Measurements from ENCODE around the gene MSRB1. TPM values are rescaled to one million over a fixed set of nuclear protein-coding genes. Genes with fewer than 3 reads are reported as not detected.

The MSRB1 gene, protein sequence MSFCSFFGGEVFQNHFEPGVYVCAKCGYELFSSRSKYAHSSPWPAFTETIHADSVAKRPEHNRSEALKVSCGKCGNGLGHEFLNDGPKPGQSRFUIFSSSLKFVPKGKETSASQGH
- 8.3 and 11.9 TPM in 2 replicates for total RNA-seq

DNA sequence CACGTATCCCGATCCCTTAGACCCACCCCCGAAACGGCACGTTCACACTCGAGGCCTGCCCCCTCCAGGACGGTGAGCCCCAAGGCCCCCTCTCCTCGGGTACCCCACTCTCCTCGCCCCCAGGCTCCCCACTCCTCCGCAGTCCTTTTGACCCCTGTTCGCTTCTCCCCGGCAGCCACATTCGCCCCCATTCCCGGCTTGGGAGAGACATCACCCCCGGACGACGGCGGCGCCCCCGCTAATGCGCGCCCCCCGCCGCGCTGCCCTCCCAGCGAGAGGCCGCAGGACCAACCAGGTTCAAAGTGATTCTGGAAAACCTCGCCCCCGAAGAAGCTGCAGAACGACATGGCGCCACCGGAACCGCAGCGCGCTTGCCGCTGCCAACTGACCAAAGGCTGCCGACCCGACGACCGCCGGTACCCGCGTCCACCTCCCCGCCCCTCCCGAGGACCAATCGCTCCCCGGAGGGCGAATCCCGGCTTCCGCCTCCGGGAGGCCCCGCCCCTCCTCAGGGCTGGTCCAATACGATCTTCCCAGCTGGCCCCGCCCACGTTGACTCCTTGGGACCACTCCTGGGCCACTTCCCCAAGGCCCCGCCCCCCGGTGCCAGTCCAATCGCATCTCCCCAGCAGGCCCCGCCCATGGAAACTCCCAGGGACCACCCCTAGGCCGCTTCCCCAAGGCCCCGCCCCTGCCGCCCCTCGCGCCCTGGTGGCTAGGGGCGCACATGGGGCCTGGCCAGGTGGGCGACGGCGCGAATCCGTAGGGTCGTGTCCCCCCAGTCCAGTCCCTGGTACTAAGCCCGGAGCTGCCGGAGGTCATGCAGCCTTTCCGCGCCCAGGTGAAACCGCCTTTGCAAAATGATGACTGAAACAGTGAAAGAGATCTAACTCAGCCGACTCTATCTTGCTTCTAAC, at the start of gene MSRB1:
TSS of gene MSRB1 (minus strand) at position 390 of the 917 bp plus-strand sequence. CDS start at position 347, 43 bp downstream.
- peak; percentile 97 to 99 for DNase-seq (ENCODE audit: low read depth in 2 of 2)

DNA sequence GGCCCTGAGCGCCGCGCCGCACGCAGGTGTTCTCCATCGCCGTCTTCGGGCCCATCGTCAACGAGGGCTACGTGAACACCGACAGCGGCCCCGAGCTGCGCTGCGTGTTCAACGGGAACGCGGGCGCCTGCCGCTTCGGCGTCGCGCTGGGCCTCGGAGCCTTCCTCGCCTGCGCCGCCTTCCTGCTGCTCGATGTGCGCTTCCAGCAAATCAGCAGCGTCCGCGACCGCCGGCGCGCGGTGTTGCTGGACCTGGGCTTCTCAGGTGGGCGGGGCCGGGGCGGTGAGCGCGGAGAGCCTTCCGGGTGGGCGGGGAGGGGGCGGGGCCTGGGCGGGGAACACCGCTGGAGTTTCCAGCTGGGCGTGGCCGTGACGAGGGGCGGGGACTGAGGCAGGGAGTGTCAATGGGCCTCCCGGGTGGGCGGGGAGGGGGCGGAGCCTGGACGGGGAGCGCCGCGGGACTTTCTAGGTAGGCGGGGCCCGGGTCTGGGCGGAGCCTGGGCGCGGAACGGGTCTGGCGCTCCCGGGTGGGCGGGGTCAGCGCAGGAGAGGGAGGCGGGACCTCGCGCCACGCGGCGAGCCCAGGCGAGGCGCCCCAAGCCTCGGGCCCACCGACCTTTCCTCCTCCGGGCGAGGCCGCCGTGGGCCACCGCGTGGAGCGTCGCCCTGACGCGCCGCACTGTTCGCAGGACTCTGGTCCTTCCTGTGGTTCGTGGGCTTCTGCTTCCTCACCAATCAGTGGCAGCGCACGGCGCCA, 49.1 kb upstream of the MSRB1 start:
- peak; percentile 91 to 96 for DNase-seq (ENCODE audit: low read depth in 2 of 2)

DNA sequence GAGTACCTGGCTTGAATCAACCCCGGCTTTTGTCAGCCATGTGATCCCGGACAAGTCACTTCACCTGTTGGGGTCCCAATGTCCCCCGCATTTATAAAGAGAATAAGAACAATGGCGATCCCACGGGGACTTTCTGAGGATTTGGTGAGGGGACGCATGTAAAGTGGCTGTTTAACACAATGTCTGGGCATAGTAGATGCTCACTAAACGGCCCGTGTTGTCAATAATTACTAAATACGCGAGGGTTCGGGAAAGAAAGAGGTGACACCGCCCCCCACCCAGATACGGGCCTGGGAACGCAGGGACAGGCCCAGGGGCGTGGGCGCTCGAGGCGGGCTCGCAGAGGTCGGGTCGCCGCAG, 48.6 kb upstream of the MSRB1 start:
- no peak for DNase-seq (ENCODE audit: low read depth in 2 of 2)

DNA sequence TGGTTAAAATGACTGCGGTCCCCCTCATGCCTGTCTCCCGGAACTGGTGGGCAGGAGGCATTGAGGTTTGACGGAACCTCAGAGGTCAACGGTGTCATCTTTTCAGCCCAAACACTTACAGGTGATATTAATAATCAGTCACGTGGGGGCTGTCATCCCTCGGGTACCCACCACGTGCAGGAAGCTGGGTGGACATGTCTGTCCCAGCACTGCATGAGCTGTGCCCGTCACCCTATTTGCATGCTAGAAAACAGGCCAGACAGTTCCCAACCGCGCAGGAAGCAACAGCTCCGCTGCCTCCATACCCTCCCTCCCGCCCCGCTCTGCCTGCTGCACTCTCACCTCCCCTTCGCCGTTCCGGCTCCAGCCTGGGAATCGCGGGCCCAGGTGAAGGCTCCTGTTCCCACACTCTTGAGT, 48.1 kb upstream of the MSRB1 start:
- no peak for DNase-seq (ENCODE audit: low read depth in 2 of 2)

DNA sequence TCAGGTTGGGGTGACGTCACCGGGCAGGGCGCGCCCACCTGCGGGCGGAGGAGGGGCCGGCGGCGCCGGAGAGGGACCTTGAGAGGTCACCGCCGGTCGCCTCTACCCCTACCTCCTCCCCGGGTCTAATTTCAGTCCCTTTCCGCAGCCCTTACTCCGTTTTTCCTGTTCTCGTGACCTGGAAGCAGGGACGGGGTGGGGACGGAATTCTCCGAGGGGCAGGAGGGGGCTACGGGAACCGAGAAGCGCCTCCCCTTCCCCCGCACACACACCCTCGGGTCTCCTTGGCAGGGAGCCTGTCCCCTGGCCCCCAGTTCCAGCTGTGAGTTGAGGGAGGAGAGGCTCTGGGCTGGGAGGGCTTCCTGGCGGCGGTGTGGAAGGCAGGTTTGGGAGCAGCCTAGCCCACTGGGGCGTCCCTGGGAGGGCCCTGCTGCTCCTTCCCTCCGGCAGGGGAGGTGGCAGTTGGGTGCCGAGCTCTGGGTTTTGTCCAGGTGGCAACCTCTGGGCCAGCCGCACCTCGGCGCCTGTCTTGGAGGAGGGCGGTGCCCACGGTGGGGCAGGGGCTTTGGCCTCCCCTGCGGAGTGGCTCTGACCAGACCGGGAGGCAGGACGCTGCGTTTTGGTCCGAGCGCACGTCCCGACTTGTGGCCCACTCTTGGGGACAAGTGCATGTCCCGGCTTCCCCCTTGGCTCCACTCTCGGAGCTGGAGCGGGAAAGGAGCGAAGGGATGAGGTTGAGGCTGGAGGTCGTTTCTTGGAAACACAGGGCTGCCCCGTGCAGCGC, 47.5 kb upstream of the MSRB1 start:
- DNase-seq (ENCODE audit: low read depth in 2 of 2): no peak

DNA sequence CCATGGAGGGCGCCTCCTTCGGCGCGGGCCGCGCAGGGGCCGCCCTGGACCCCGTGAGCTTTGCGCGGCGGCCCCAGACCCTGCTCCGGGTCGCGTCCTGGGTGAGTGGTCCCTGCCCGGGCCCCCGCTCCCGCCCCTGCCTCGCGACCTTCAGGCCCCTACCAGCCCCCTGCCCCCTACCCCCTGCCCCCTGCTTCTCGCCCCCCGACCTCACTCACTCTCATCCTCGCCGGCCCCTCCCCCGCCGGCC, 47.0 kb upstream of the MSRB1 start:
- DNase-seq (ENCODE audit: low read depth in 2 of 2): no peak

DNA sequence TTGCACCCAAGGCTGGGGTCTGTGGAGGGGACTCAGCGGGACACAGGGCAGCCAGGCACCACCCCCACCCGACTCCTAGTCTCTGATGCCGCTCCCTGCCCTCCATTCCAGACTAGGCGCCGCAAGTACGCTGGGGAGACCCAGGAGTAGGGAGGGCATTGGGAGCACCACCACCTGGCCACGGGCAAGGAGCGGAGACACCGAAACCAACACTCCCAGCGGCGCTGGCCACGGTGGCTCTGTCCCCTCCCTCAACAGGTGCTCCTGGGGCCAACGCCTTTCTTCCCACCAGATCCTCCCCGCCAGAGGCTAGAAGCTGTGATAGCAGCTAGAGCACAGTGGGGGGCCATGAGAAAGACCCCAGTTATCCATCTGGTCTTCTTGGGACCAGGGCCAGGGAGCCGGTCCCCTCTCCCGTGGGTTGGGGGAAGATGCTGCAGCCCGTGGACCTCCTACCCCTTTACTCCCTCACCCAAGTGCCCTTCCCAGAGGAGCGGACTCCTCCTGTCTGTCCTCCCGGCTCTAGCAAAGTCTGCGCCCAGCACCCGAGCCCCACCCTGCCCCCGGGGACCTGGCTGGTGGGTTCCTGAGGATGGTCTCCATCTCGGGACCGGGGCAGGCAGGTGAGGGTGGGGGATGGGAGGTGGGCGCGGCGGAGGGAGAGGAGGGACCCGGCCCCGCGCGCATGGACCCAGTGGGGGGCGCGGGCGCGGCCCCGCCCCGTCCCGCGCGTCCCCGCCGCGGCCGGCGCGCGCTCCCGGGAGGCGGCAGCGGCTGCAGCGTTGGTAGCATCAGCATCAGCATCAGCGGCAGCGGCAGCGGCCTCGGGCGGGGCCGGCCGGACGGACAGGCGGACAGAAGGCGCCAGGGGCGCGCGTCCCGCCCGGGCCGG, 46.5 kb upstream of the MSRB1 start, which contains the start of gene SYNGR3:
TSS of gene SYNGR3 (plus strand) at position 762 of the 892 bp plus-strand sequence. CDS start 133 bp downstream, outside the sequence.
- DNase-seq (ENCODE audit: low read depth in 2 of 2): no peak

DNA sequence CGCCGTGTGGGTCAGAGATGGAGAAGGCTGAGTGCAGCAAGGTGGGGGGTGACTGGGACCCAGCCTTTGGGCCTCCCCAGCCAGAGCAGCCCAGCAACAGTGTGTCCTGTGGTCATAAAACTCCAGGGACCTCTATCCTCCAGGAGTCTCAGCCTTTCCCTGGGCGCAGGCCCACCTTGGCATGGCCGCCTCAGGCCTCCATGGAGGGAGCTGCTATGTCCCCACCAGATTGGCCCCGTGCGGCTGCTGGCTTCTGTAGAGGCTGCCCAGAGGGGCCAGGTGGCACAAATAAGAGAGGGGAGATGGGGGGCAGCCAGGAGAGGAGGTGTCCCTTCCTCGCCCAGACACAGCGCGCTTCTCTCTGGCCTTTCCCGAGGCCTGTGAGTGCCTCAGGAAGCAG, 44.2 kb upstream of the MSRB1 start:
- DNase-seq (ENCODE audit: low read depth in 2 of 2): no peak

DNA sequence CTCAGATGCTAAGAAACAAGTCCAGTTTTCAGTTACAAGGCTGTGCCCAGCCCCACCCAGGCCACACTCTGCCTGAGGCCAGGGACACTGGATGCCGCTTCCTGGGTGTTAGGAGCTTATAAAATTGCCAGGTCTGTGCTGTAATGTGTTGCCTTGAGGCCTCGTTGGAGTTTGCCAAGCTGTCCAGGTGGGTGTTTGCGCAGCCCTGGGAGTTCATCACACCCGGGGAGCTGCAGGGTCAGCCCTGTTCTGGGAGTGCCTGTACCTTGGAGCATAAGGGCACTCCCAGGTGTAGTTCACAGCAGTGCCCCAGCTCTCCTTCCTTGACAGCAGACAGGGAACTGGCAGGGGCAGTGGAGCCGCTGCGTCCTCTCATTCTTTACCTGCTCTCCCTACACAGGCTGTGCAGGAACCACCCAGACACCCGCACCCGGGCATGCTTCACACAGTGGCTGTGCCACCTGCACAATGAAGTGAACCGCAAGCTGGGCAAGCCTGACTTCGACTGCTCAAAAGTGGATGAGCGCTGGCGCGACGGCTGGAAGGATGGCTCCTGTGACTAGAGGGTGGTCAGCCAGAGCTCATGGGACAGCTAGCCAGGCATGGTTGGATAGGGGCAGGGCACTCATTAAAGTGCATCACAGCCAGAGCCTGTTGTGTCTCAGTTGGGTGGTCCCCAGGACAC, 42.6 kb upstream of the MSRB1 start:
- DNase-seq (ENCODE audit: low read depth in 2 of 2): no peak

DNA sequence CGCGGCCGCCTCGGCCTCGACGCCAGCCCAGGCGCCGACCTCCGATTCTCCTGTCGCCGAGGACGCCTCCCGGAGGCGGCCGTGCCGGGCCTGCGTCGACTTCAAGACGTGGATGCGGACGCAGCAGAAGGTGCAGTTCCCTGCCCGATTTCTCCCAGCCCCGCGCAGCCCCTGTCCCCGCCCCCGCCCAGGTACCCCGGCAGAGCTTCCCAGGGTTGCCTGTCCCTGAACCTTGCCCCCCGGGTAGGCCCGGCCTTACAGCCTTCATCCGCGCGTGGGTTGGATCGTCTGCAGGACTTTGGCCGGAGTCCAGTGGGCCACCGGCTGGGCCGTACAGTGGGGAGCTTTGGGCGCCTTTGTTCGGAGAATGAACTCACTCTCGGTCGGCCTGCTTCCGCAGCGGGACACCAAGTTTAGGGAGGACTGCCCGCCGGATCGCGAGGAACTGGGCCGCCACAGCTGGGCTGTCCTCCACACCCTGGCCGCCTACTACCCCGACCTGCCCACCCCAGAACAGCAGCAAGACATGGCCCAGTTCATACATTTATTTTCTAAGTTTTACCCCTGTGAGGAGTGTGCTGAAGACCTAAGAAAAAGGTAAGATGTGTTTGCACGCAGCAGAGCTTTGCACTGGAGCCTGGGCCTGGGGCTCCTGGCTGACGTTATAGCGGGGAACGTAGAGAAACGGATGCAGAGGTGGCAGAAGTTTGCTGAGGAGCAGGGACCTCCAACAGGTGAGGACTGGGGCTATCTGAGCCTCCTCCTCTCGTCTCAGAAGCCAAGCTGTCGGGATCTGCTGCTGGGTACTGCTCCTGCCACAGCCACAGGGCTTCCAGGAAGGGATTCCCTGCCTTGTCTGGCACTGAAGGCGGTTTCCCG, 41.6 kb upstream of the MSRB1 start:
- peak in 1 of 2 donors; percentile 40 for DNase-seq (ENCODE audit: low read depth in 2 of 2)

DNA sequence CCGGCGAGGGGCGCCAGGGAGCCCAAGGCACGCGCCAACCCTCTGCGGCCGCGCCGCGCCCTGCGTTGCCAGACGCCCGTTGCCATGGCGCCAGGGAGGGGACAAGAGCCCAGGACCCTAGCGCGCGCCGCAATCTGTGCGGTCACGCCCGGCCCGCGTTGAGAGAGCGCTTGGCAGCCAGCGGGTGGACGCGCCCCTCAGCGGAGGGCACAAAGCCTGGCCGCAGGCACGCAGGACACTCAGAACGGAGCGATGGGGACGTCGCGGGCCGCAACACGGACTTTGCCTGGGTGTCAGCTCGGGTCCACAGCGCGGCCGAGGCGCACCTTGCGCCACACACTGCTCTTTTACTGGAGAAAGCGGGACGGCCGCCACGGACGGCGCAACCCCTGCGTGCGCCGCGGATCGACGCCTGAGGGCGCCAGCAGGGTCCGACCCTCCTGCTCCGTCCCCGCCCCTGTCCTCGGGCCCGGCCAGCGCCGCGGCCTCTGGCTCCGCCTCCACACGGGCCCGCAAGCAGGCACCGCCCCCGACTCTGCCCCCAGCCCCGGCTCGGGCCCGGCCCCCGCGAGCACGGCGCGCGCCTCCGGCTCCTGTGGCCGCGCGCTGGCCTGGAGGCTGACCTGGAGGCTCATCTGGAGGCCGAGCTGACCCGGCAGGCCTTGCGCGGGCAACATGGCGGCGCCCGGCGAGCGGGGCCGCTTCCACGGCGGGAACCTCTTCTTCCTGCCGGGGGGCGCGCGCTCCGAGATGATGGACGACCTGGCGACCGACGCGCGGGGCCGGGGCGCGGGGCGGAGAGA, 40.7 kb upstream of the MSRB1 start, which contains the start of gene GFER:
TSS of gene GFER (plus strand) at position 650 of the 803 bp plus-strand sequence. CDS start at position 676, 26 bp downstream.
- DNase-seq (ENCODE audit: low read depth in 2 of 2): peak; percentile 95 to 97

DNA sequence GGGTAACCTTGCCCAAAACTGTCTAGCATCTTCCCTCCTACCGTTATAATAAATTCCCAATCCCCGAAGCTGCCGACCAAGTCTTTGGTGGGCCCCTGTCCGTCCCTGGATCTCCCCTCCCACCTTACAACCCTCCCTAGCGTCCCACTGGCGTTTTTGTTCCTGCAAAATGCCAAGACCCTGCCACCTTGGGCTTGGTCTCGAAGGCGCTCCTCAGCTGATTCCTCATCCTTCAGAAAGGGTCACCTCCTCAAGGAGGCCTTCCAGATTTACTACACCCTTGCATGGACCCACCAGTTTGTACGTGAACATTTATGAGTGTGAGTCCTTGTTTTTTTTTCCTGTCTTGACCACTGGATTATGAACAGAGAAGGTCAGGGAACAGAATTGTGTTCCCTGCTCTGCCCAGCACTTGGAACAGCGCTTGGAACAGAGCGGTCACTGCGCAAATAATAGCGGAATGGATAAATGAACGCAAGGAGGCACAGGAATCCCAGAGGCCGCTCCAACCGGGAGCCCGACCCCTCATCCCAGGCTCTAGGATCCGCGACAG, 40.1 kb upstream of the MSRB1 start:
- DNase-seq (ENCODE audit: low read depth in 2 of 2): no peak

DNA sequence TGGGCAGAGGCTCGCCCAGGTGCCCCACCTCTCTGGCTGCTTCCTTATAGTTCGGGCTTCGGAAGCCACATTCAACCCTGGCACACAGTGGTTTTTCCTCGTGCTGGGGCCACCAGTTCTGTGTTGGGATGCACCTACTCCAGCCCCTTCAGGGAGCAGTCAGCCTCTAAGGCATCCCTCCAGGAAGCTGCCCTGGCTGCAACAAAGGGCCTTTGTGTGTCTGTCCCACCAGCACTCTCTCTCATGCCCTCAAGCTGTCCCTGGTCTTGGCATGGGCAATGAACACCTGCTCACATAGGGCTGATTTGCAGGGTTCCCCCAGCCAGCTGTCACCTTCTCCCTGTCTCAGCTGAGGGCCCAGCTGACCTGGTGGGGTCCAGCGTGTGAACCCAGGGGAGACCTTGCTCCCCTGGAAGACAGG, 39.0 kb upstream of the MSRB1 start:
- no peak for DNase-seq (ENCODE audit: low read depth in 2 of 2)

DNA sequence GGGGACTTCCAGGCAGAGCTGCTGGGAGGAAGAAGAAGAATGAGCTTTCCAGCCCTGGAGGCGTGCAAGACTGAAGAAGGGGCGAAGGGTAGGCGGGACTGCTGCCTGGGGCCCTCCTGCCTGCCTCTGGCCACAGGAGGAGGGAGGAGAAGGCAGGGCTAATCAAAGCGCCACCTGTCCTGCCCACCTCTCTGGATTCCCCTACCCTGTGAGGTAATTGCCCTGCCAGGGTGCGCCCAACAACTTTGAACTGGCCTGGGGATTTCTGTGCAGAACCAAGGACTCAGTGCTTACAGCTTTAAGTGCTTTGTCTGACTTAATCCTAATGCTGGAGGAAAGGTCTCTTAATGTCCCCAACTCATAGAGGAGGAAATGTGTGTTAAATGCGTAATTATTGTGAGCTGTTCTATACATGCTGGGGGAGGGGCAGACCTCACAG, 38.4 kb upstream of the MSRB1 start, which contains the start of gene NOXO1:
TSS of gene NOXO1 (minus strand) at position 72 of the 439 bp plus-strand sequence. CDS start 290 bp downstream, outside the sequence.
- no peak for DNase-seq (ENCODE audit: low read depth in 2 of 2)

DNA sequence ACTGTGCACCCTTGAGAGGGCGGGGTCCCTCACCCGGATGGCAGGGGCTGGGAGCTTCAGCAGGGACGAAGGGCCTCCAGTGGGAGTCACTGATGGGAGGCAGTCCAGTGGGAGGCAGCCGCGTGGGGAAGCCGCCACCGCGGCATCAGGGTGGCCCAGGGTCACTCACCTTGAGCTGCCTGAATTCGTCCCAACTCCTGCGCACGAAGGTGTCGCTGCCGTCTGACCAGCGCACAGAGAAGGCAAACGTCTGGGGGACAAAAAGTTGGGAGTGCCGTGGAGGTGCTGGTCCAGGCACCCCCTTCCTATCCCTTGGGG, 37.7 kb upstream of the MSRB1 start:
- no peak for DNase-seq (ENCODE audit: low read depth in 2 of 2)

DNA sequence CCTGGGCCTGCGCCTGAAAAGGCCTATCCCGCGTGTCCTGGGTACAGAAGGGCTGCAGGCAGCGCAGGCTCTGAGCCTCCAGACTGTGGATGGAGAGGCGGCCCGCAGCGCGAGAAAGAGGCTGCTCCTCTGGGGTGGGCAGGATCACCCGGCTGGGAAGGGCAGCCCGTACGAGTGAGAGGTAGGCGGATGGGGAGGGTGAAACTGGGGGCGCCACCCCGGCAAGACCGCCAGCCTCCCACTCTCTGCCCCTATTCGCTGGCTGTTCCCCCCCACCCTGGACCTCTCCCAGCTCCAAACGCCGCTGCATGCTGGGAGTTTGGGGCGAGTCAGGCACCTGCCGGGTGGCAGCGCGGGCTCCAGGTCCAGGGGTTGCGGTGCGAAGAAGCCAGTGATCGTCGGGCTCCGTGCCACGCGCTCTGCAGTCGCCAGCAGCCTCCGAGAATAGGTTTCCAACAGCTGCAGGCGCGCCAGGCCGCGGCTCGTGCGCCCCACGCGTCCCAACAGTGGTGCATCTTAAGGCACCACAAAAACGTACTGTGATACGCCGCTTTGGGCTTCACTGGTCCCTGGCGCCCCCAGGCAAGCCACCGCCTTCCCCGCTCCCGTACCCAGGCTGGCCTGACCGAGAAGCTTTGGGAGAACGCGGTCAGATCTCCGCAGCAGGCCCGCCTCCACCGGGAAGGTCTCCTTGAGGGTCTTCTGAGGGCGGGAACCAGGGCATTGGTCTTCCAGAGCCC, 37.2 kb upstream of the MSRB1 start:
- DNase-seq (ENCODE audit: low read depth in 2 of 2): no peak
